Activated T-cell treated with anti-CD3 and anti-CD28 coated beads, Interleukin-2, amount 50 U/mL, for 1 hour (primary cell): ENCODE data around the gene USP40.
"Not testable (repeated sequence)": the region's sequence is repeated elsewhere in the genome, so short reads cannot be mapped to it uniquely, and the experiment has no call there.

Experiments
- DNase-seq: peaks from one replicate; pipeline ENCODE4 v3.0.0-alpha.2; 2020

USP40 gene

GRCh38 chr2:233566141-233566956, at the start of gene USP40:
TSS of gene USP40 (minus strand) at chr2:233566782. CDS start at chr2:233565554, 1,228 bp downstream.
- peak; percentile 69 for DNase-seq

- DNase-seq, result no peak
These were observed 44.7 kb upstream of the USP40 start for GRCh38 chr2:233611284-233611683.

- DNase-seq, result no peak
These were observed 39.1 kb upstream of the USP40 start for GRCh38 chr2:233605680-233606079.

- DNase-seq, result no peak
These were observed 38.2 kb upstream of the USP40 start for GRCh38 chr2:233604826-233605225.

GRCh38 chr2:233603520-233603919, 36.9 kb upstream of the USP40 start:
- DNase-seq, result no peak

GRCh38 chr2:233602076-233602475, 35.5 kb upstream of the USP40 start:
- DNase-seq, result no peak

GRCh38 chr2:233600386-233600785, 33.8 kb upstream of the USP40 start:
- no peak for DNase-seq

- no peak for DNase-seq
These were observed 32.4 kb upstream of the USP40 start for GRCh38 chr2:233598952-233599351.

- DNase-seq, result no peak
These were observed 30.9 kb upstream of the USP40 start for GRCh38 chr2:233597522-233597921.

GRCh38 chr2:233593201-233593600, 26.6 kb upstream of the USP40 start:
- DNase-seq, result no peak

- not testable (repeated sequence) for DNase-seq
These were observed 26.1 kb upstream of the USP40 start for GRCh38 chr2:233592706-233593105.

GRCh38 chr2:233588400-233588799, 21.8 kb upstream of the USP40 start:
- no peak for DNase-seq

GRCh38 chr2:233584210-233584609, 17.6 kb upstream of the USP40 start:
- no peak for DNase-seq

- not testable (repeated sequence) for DNase-seq
These were observed 16.8 kb upstream of the USP40 start for GRCh38 chr2:233583217-233583965.

- not testable (repeated sequence) for DNase-seq
These were observed 10.8 kb upstream of the USP40 start for GRCh38 chr2:233577341-233577740.

- DNase-seq, result no peak
These were observed 5.9 kb upstream of the USP40 start for GRCh38 chr2:233572468-233572867.

GRCh38 chr2:233571462-233571861, 4.9 kb upstream of the USP40 start:
- DNase-seq, result no peak

- DNase-seq, result no peak
These were observed 4.4 kb upstream of the USP40 start for GRCh38 chr2:233571001-233571400.

GRCh38 chr2:233565685-233566140, 869 bp downstream of the USP40 start:
- DNase-seq, result no peak

GRCh38 chr2:233563663-233564430, 2.7 kb downstream of the USP40 start:
- DNase-seq, result no peak

GRCh38 chr2:233556881-233557736, 9.5 kb downstream of the USP40 start:
- DNase-seq, result no peak

- DNase-seq, result no peak
These were observed 13.2 kb downstream of the USP40 start for GRCh38 chr2:233553366-233553765.
